ENCODE results near the gene COL19A1.
"Not testable (repeated sequence)": the region's sequence is repeated elsewhere in the genome, so short reads cannot be mapped to it uniquely, and the experiment has no call there.

Gene COL19A1

DNA sequence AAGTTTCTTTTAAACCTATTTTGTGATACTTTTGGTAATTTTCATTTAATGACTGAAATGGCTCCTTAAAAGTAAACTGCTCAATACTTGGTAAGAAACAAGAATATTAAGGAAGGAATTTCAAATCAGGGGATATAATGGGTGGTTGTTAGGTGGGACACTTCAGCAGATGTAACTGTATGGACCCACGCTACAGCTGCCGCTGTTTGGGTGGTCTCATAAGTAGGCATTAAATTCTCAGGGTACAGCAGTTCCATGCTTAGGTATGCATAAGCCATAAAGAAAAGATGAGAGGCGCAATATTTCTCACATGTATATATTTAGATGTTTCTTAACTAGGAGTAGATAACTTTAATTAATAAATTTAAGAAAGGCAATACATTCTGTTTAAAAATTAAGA, 35.0 kb downstream of the COL19A1 start:
- DNase-seq, result no peak

DNA sequence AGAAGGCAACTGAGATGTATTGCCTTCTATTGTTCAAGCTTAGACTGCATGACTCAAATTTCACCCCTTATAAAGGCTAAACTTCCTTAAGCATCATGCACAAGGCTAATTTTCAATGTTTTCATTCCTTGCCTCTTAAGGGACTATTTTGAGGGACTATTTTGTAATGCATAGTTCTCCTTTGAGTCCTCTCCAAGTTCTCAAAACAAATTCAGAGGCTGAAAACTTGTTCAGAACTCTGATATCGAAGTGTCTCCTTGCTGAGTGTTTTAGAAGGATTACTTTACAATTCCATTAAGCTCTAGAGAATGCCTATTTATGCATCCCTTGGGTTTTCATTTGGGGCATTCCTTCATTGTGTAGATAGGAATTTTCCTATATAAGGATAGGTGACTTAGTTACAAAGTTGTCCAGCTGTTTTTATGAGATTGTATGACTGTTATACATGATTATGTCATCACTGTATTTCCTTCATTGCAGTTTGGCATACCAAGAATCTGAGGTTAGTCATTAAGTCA, 41.7 kb downstream of the COL19A1 start:
- DNase-seq, result peak; percentile 28

DNA sequence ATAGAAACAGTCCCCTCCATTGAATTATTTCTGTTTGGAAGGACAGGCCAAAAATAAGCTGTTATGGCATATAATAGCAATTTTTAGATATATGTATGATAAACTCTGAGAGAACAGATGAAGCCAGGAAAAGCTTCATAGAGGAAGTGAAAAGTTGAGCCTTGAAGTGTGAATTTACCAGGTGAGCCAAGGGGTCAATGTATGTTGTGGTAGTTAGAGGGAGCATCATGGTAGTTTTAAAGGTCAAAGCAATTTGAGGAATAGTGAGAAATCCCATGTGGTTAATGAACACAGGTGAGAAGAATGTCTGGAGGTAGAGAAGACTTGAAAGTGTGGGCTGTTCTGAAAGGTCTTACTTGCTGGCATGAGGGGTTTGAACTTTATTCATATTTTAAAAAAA, 47.0 kb downstream of the COL19A1 start:
- DNase-seq, result no peak

DNA sequence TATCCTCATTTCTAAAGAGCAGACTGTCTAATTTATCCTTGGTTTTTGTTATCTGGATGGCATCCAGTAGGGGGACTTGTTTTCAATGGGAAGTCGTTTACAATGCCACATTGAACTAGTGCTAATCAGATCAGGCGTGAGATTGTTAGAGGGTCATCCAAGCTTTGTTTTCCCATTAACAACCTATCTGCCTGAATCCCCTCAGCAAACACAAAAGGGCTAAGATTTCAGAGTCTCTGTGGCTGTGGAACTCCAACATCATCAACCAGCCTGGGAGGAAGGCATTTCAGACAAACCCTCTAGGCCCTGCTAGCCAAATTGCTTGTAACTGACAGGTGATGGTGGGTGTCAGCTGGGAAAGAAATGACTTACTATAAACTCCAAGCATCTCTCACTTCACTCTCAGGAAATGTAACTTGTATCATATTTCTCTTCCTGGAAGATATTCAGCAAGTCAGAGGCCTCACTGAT, 47.7 kb downstream of the COL19A1 start:
- DNase-seq, result no peak

DNA sequence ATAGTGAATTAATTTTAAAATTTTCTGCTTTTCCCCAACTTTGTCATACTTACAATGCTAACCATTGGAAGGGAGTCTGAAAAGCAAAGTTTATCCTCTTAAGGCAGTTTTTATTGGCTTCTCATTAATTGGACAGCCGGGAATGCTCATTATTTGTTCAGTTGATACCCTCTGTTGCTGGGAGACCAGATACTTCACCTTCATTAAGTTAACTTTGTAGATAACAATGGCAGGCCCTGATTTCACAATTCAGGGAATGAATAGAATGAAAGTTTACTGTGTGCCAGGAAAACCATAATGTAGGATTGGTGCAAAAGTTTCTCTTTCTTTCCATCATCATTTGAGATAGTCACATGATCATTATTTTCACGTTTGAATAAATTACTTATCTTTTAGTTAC, 49.0 kb downstream of the COL19A1 start:
- DNase-seq, result no peak

DNA sequence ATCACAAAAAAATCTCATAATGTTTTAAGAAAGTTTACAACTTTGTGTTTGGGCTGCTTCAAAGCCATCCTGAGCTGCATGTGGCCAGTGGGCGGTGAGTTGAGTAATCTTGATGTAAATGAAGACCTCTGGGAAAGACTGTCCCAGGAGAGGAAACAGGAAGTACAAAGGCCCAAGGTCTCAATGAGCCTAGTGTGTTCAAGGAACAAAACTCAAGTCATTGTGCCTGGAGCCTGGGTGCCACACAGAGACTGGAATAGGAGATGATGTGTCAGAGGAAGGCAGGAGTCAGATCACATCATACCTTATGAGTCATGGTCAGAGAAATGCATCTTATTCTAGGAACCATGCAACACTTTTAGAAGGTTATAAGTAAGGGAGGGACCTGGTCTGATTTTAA, 51.5 kb downstream of the COL19A1 start:
- peak; percentile 59 for DNase-seq

DNA sequence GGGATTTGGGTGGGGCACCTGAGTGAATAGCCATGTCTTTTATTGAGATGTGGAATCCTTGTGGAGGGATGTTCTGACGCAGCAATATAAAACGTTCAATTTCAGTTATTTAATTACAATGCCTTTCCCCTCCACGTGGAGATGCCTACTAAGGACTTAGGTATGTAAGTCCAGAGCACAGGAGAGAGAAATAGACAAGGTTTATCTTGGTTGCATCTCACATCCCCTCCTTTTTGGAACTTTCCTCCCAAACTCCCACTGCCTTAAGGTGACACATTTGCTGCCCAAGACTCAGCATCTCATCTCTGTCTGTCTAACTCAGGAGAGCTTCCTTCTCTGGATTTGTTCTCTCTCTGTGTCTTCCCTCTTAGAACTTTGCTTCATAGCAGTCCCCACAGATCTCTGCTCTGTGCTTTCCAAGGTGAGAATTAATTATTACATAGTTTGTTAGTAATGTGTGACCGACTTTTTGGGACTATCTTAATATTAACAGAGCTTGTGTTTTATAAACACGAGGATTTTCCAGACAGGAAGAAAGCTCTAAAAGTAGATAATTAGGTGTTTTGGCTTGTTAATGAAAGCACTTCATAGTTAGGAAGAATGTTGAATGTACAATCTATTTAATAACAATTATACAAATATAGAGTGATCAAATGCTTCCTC, 52.6 kb downstream of the COL19A1 start:
- DNase-seq, result no peak

DNA sequence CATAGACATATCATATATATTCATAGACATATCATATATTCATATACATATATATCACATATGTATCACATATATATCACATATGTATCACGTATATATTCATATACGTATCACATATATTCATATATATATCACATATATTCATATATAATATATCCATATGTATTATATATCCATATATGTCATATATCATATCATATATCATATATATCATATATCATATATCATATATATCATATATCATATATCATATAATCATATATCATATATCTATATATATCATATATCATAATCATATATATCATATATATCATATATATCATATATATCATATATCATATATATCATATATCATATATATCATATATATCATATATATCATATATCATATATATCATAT, 54.7 kb downstream of the COL19A1 start:
- DNase-seq, result not testable (repeated sequence)

DNA sequence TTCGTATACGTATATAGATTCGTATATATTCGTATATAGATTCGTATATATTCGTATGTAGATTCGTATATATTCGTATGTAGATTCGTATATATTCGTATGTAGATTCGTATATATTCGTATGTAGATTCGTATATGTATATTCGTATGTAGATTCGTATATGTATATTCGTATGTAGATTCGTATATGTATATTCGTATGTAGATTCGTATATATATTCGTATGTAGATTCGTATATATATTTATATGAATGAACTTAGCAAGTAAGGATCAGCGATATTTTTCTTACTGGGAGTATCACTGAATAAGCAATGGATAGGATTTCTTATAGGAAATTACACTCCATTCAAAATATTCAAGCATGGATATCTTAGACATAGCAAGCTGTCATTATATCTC, 55.3 kb downstream of the COL19A1 start:
- not testable (repeated sequence) for DNase-seq

DNA sequence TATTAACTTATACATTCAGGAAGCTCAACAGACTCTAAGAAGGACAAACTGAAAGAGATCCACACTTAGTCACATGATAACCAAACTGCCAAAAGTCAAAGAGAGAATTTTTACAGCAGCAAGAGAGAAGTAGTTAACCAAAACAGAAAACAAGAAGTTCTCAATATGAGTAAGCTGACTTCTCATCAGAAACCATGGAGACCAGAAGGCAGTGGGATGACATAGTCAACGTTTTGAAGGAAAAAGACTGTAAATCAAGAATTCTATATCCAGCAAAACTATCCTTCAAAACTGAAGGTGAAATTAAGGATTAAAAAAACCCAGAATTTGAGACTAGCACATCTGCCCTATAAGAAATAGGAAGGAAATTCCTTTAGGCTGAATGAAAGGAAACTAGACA, 60.4 kb downstream of the COL19A1 start:
- peak; percentile 41 for DNase-seq

DNA sequence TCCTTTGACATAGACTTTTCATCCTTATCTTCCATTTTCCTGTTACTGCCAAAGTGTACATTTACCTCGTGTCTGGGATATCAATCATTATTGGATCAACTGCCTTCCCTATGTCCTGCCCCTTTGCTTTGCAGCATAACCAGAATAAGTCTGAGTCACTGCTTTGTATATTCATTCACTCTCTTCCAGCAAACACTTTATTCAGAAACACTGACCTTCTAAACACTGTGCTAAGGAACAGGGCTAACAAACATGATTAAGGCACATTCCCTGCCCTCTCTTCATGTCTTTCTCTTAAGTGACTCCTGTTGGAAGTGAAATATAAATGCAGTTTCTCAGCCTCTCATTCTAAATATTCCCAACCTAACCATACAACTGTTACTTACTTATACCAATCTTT, 66.9 kb downstream of the COL19A1 start:
- DNase-seq, result peak; percentile 48

DNA sequence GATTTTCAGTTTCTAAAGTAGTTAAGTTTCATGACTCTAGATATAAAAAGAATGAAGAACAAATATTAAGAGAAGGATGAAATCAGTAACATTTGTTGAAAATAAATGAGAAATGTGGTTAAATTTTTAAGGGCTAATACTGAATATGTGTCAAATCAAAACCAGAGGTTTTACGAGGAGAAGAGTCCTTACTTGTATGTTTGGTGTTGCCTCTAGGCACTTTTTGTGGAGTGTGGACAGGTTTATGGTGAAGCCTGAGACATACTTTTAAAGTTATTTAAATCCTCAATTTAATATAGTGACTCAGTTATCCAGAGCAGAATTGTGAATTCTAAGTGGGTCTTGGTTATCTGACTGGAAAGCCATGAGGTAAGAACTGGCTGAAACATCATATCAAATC, 68.7 kb downstream of the COL19A1 start:
- no peak for DNase-seq

DNA sequence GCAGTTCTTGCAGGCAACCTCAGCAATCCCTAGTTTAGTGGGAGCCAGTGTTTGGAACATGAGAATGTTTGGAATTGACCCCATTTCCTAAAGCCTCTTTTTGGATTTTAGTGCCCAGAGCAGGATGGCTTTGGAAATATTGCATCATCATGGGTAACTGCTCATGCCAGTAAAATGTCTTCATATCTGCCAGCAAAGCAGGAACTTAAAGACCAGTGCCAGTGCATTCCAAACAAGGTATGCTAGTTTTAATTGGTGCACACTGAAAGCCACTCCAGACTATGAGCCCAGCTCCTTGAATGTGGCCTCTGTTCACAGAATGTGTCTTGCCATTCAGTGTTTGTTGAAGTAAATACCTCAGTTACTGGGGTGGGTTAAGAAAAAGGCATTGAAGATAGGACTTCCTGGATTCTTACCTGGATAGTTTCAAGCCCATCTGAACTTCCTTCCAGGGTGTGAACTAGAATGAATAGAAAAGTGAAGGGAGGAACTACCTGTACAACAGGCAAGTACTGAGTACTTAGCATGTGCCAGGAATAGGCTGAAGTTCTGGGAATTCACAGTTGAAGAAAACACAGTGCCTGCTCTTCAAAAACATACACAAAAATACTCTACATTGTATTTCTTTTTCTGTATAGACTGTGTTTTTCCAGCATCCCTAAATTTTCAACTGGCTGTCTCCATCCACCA, 70.5 kb downstream of the COL19A1 start:
- DNase-seq, result no peak

DNA sequence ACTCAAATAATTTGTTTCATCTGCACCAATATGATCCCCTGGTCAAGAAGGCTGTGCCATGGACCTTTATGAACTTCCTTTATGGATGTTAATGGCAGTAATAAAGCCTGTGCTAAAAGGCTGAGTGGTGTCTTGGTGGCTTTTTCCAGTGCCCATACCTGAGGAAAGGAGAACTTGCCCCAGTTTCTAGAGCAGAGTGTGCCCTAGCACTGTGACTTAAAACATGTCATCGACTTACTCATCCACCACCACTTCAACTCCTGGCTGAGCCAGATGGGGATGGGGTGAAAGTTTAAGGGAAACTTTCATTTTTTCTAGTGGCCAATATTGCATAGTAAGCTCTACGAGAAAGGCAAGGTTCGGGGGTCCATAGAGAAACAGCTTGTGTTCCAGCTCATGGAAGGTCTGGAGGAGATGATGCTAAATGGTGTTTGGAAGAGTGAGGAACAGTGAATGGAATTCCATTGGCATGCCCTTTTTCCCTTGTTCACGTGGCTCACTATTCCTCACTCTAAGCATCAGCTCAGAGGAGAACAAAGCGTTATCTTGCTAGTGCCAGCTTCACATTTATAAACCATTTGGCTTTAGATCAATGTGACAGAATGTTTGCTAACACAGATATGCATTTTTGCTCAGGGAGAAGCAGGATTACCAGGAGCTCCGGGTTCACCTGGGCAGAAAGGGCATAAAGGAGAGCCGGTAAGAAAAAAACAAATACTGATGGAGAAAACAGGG, 71.2 kb downstream of the COL19A1 start:
- no peak for DNase-seq

DNA sequence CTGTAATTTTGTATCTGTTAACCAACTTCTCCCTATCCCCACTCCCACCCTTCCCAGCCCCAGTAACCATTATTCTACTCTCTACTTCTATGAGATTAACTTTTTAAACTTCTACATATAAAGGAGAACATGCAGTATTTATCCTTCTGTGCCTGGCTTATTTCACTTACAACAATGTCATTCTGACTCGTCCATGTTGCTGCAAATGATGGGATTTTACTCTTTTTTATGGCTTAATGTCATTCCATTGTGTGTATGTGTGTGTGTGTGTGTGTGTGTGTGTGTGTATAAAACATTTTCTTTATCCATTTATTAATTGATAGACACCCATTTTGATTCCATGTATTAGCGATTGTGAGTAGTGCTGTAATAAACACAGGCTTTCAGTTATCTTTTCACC, 76.1 kb downstream of the COL19A1 start:
- no peak for DNase-seq

DNA sequence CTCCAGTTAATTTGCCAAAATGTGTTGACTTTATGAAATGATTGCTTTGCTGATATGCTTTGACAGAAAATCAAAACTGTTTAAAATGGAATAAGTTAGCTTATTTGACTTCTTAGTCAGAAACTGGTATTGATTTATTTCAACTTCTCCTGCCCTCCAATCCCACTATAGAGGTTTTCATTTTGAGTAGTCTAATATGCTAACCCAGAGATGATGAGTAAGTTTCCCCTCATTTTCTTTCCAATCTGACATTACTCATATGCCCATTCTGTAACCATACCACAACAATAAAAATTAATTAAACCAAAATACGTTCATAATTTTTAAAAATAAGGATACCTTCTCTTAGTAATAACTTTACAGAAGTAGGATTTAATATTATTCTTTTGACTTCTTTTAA, 78.8 kb downstream of the COL19A1 start:
- no peak for DNase-seq

DNA sequence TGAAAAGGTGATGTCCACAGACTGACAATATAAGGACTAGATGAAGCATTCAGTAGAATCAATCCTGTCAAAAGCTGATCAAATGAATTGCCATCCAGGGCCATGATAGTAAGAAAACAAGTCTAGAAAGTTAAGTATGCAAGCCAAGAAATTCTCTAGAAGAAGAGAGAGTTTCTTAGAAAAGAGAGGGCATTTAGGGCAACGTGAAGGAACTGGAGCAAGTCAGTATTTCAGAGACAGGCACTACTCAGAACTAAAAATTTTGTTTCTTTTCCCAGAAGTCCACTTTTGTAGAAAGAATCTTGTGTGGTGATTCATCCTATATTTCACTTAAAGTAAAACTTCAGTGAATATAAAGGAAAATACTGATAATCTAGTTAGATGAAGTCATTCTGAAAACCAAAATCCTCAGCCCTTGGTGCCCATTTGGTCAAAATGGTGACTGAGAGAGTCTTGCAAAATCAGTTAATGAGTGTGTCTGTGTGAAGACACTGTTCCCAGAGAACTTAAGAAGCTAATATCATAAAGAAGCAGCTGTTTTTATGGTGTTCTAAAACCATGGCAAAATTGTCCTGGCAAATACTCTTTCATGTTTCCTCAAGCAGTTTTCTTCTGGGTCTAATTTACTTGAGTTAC, 82.2 kb downstream of the COL19A1 start:
- peak; percentile 84 for DNase-seq

DNA sequence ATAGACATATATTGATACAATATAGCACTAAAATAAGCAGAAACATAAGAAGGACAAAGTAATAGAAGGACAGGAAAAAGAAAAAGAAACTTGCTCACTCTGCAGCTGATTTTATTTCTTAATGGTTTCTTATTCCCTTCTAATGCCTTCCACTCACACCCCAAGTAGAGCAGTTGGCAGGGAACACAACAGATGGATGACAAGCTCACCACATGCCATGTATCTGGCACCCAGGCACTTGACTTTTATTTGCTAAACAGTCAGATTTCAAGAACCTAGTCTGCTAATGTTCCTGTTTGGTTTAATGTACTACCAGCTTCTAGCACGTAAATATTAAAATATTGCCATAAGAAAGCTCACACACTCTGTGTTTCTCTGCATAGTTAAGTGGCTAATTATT, 87.1 kb downstream of the COL19A1 start:
- no peak for DNase-seq

DNA sequence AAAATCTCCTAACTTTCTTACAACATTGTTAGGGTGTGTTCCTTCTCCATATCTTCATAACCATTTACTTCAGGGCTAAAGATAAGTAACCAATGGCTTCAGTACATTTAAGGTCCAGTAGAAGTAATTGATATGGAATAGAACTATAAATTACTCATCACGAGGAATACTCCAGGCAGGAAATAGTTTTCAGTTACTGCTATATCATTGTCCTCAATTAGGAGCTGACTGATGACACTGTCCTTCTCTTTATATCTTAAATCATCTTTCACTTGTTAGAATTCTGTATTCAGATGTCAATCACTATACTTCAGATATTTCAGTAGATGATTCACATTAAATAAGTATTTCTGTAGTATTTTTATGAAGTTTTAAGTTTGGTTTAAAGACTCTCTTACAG, 88.4 kb downstream of the COL19A1 start:
- DNase-seq, result peak; percentile 19

DNA sequence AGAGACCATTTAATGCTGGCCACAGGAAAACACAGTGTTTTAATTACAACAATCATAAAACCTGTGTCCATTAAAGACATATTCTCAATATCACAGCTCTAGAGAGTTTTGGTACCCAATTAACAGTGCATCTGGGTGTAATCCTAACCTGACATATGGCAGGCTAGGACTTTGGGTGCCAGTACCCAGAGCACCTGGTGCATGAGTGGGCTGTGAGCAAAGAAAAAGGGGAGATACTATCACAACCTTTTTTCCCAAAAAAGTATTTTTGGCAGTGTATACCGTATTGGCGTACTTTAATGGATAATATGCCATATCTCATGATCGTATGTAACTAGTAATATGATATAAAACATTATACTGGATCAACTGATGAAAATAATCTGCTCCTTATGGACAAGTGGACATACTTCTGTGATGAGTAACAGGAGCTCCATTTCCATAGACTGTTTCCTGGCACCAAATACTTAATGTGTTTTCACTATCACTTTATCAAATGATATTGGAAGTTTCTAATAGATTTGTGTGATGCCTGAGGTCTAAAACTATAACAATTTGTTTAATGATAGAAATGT, 91.7 kb downstream of the COL19A1 start:
- DNase-seq, result no peak

DNA sequence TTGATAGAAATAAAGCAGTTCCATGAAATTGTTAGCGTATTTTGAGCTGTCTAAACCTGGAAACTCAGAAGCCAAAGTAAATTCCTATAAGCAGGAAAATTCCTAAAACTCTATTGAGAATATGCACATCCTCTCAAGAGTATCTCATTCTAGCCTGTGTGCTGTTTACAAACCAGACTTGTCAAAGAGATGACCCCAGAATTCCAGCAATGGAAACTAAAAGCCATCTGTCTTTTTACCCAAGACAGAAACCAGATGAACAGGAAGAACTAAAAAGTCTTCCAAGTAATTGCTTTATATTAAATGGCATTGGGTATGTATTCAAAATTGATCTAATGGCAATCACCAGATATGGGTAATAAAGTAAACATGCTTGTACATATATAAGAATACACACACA, 92.6 kb downstream of the COL19A1 start:
- no peak for DNase-seq

DNA sequence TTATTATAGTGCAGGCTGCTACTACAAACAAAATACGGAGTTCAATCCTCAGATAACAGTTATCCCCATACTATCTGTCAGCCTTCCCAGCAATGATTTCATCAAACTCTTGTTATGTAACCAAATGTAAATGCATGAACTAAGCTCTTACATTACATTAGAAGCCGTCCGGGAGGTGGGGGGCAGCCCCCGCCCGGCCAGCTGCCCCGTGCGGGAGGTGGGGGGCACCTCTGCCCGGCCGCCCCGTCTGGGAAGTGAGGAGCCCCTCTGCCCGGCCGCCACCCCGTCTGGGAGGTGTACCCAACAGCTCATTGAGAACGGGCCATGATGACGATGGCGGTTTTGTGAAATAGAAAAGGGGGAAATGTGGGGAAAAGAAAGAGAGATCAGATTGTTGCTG, 99.6 kb downstream of the COL19A1 start:
- not testable (repeated sequence) for DNase-seq

DNA sequence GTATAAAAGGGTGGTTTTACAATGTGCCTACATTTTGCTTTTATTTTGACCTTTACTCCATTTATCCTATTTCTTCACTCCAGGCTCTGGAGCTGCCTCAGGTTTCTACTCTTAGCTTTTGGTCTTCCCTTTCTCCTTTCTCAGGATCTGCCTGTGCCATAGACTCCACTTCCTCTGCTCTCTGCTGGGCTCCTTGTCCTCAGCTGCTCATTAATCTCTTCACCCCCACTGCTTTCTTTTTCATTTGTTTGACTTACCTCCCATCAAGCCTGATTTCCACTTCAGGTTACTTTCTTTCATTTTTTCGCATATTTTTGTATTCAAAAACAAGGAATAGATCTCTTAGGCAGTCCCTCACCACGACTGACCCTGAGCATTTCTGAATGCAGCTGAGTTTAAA, 106.8 kb downstream of the COL19A1 start:
- DNase-seq, result peak; percentile 44

All from OCI-M1 (cell line).